Measurements from ENCODE around the gene COPS6. TPM values are rescaled to one million over a fixed set of nuclear protein-coding genes. Genes with fewer than 3 reads are reported as not detected.
A peak's percentile ranks its signal among the peaks of the same experiment; 100 is the strongest.

The COPS6 gene
- total and polyA plus RNA-seq, 2 of the 4 experiments (the other 2 are of a cell fraction), result 185 to 325 TPM

GRCh38 chr7:100065452-100066186, 23.1 kb upstream of the COPS6 start:
- Histone ChIP-seq H3K9me1 (ENCODE audit: insufficient read depth, low read length) (0 out of 2 replicates have a peak, but pooled peaks cover 3% of the 10 kb centered on the region), H3K9me3 (ENCODE audit: control insufficient read depth, insufficient read depth, low read length) (peaks cover 24% of the 10 kb centered on the region), H4K5ac (ENCODE audit: low read depth, low read length) (no peak overlapping the region), H3K4me2 (ENCODE audit: low read depth, low read length) (no peak overlapping the region), H2BK5ac (ENCODE audit: low read depth, low read length, poor library complexity, severe bottlenecking) (no peak overlapping the region), H2AK9ac (replicated peaks; ENCODE audit: low read depth, low read length, poor library complexity) (no peak overlapping the region), H4K8ac (ENCODE audit: low read depth in 2 of 2, low read length in 2 of 2) (no peak overlapping the region), H2AFZ (replicated peaks; ENCODE audit: low read length, poor library complexity) (no peak overlapping the region), H3K4me3 (ENCODE audit: insufficient read depth, low read depth, low read length) (no peak overlapping the region), H3K4ac (ENCODE audit: low read depth, low read length) (no peak overlapping the region), H3K14ac (replicated peaks; ENCODE audit: low read depth, low read length) (no peak overlapping the region), H2BK15ac (ENCODE audit: low read depth, low read length) (no peak overlapping the region), H3K23ac (ENCODE audit: low read depth, low read length) (no peak overlapping the region), H3K27me3 (ENCODE audit: control insufficient read depth, insufficient read depth, low read length) (no peaks in the 10 kb centered on the region), H3K56ac (ENCODE audit: extremely low read depth, insufficient read depth, low read length) (no peak overlapping the region), H3K4me1 (ENCODE audit: control insufficient read depth, insufficient read depth, low read length) (peaks cover 2% of the 10 kb centered on the region; the same call in 1 of the 2 replicates), H3K18ac (ENCODE audit: low read depth, low read length) (no peak overlapping the region), H2BK120ac (ENCODE audit: low read depth, low read length) (no peak overlapping the region), H4K91ac (ENCODE audit: insufficient read depth, low read depth, low read length) (no peak overlapping the region), H4K20me1 (ENCODE audit: insufficient read depth, low read length) (no peaks in the 10 kb centered on the region), H3K9ac (ENCODE audit: low read depth, low read length) (no peak overlapping the region), H3K27ac (ENCODE audit: insufficient read depth, low read length) (peak overlapping the region; percentile 4; the same call in 1 of the 2 replicates), H2AK5ac (ENCODE audit: low read depth, low read length) (no peak overlapping the region), H3K79me1 (ENCODE audit: low read depth in 1 of 2, low read length in 2 of 2) (peaks cover 6 to 12% of the 10 kb centered on the region in 2 experiments; a peak in 3 of 4 replicates), H2BK20ac (ENCODE audit: low read depth, low read length) (no peak overlapping the region), H3K36me3 (ENCODE audit: control insufficient read depth, insufficient read depth, low read length) (peaks cover 52% of the 10 kb centered on the region)
- CTCF ChIA-PET, result no interaction called here
- WGBS, 2 experiments (ENCODE audit: extremely low coverage in 2 of 2, insufficient read length in 1 of 2), result no CpG with 5 or more reads among the region's 8 CpGs
- POLR2A ChIA-PET (ENCODE audit: unreplicated experiment), result no interaction called here
- ATAC-seq (ENCODE audit: low read depth), result peak; percentile 50
- DNase-seq, result peak; percentile 70
- dilution Hi-C loops (cut with HindIII; ENCODE audit: low sequenced_read_pairs, unreplicated experiment), result no loop called here
- no peak for TF ChIP-seq POLR2A (IDR thresholded peaks at IDR 0.05; ENCODE audit: low read depth, low read length)
- TF ChIP-seq NFE2L2 (IDR thresholded peaks at IDR 0.05; ENCODE audit: low read depth, low read length), result no peak
- TF ChIP-seq CEBPB (IDR thresholded peaks at IDR 0.05; ENCODE audit: low read depth, low read length), result peak; percentile 77
- BruUV-seq (replicated peaks), result no TSS peak
- intact Hi-C loops (cut with micrococcal nuclease), result no loop called here
- in situ Hi-C loops (cut with MboI; ENCODE audit: low sequenced_read_pairs), result no loop called here
